ENCODE measurements around the gene ZNF385B. TPM values are rescaled to one million over a fixed set of nuclear protein-coding genes. Genes with fewer than 3 reads are reported as not detected.

ZNF385B gene
- total RNA-seq (ENCODE audit: low replicate concordance), result 22.9 and 35.8 TPM in 2 replicates

DNA sequence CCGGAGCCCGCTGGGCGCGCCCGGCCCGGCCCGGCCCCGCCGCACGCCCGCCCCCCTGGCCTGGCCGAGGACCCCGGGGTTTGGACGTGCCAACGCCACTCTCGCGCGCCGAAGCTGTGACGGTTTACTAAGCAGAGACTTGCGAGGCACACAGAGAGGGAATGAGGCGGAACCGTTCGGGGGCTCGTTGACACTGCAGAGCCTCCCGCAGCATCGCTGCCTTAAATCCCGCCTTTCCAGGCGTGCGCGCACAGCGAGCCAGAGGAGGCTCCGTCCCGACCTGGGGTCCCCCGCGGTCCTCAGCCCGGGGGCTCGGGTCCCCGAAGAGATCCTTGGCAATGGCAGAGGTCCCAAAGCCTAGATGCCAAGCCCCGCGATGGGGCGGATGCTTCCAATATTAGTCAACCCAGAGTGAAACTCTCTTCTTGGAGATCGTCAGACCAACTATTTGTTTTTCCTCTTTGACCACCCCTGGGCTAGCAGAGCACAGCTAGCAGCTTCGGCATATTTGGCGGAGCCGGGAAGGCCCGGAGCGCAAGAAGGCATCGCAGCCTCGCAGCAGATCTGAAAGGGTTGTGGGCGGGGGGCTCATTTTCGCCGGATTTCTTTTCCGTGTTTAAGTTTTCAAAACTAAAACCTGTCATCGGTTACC, at the start of gene ZNF385B:
Gene ZNF385B (minus strand): TSS at position 197 of the 652 bp plus-strand sequence.
- peak within 1 kb of the TSS; percentile 89 for H2AFZ ChIP-seq (replicated peaks)
- H3K9ac ChIP-seq, result peak within 1 kb of the TSS; percentile 55
- H3K27ac Mint-ChIP-seq, result no peak within 1 kb of the TSS
- H3K27ac ChIP-seq, result no peak within 1 kb of the TSS
- no peaks in the 10 kb centered on the region for H3K36me3 Mint-ChIP-seq
- peak; percentile 84 for DNase-seq (ENCODE audit: low spot score)
- peak within 1 kb of the TSS; percentile 99 for H3K4me2 ChIP-seq
- peaks cover 63% of the 10 kb centered on the region for H3K4me1 ChIP-seq
- H3K27me3 ChIP-seq, result peaks cover 34% of the 10 kb centered on the region
- H3K4me3 ChIP-seq, result peak within 1 kb of the TSS; percentile 92
- H3K79me2 ChIP-seq (ENCODE audit: low read depth), result peaks cover 46% of the 10 kb centered on the region
- H4K20me1 ChIP-seq (ENCODE audit: low read depth), result peaks cover 16% of the 10 kb centered on the region
- peak within 1 kb of the TSS; percentile 87 for H3K4me3 Mint-ChIP-seq
- peaks cover 4% of the 10 kb centered on the region for H3K4me1 Mint-ChIP-seq
- H3K27me3 Mint-ChIP-seq (ENCODE audit: insufficient read depth, low read depth), result peaks cover 48% of the 10 kb centered on the region
- H3K36me3 ChIP-seq, result no peaks in the 10 kb centered on the region
- no peaks in the 10 kb centered on the region for H3K9me3 ChIP-seq (ENCODE audit: low read depth)
- no peaks in the 10 kb centered on the region for H3K9me3 Mint-ChIP-seq
- TF ChIP-seq, protein P1, sequence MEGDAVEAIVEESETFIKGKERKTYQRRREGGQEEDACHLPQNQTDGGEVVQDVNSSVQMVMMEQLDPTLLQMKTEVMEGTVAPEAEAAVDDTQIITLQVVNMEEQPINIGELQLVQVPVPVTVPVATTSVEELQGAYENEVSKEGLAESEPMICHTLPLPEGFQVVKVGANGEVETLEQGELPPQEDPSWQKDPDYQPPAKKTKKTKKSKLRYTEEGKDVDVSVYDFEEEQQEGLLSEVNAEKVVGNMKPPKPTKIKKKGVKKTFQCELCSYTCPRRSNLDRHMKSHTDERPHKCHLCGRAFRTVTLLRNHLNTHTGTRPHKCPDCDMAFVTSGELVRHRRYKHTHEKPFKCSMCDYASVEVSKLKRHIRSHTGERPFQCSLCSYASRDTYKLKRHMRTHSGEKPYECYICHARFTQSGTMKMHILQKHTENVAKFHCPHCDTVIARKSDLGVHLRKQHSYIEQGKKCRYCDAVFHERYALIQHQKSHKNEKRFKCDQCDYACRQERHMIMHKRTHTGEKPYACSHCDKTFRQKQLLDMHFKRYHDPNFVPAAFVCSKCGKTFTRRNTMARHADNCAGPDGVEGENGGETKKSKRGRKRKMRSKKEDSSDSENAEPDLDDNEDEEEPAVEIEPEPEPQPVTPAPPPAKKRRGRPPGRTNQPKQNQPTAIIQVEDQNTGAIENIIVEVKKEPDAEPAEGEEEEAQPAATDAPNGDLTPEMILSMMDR (IDR thresholded peaks at IDR 0.05), result no peak
- TF ChIP-seq EZH2 (IDR thresholded peaks at IDR 0.05) (no peak), EZH2phosphoT487 (IDR thresholded peaks at IDR 0.05) (no peak)
- H3F3A ChIP-seq (ENCODE audit: low read depth), result peaks cover 18% of the 10 kb centered on the region

DNA sequence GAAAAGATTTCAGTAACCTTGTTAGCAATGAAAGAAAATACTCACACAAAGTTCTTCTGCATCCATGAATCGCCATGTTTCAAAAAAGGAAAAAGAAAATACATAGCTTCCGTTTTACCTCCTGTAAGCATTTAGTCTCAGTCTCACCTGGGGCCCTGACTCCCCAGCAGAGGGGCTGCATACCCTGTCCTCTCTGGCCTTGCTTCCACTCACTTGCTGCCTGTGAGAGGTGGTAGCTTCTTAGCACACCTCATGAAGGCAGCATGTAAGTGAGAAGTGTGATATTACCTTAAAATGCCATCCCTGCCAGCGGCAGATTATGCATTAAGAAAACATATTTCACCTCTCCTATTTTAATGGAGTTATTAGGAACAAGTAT, 49.3 kb upstream of the ZNF385B start:
- no peak for TF ChIP-seq EZH2 (IDR thresholded peaks at IDR 0.05)
- TF ChIP-seq, protein P1 (IDR thresholded peaks at IDR 0.05), result no peak
- TF ChIP-seq EZH2phosphoT487 (IDR thresholded peaks at IDR 0.05), result no peak
- Histone ChIP-seq H3K9me3 (ENCODE audit: low read depth) (no peaks in the 10 kb centered on the region), H3K36me3 (no peaks in the 10 kb centered on the region), H3F3A (ENCODE audit: low read depth) (no peaks in the 10 kb centered on the region), H4K20me1 (ENCODE audit: low read depth) (no peaks in the 10 kb centered on the region), H2AFZ (replicated peaks) (no peak overlapping the region), H3K4me1 (peaks cover 7% of the 10 kb centered on the region), H3K27ac (no peak overlapping the region), H3K4me2 (no peak overlapping the region), H3K79me2 (ENCODE audit: low read depth) (no peaks in the 10 kb centered on the region), H3K27me3 (no peaks in the 10 kb centered on the region), H3K9ac (no peak overlapping the region), H3K4me3 (no peak overlapping the region)
- H3K27me3 Mint-ChIP-seq (ENCODE audit: insufficient read depth, low read depth), result peaks cover 2% of the 10 kb centered on the region
- H3K4me1 Mint-ChIP-seq, result peaks cover 11% of the 10 kb centered on the region
- H3K36me3 Mint-ChIP-seq, result no peaks in the 10 kb centered on the region
- no peak overlapping the region for H3K27ac Mint-ChIP-seq
- H3K9me3 Mint-ChIP-seq, result no peaks in the 10 kb centered on the region
- DNase-seq (ENCODE audit: low spot score), result no peak
- H3K4me3 Mint-ChIP-seq, result no peak overlapping the region

DNA sequence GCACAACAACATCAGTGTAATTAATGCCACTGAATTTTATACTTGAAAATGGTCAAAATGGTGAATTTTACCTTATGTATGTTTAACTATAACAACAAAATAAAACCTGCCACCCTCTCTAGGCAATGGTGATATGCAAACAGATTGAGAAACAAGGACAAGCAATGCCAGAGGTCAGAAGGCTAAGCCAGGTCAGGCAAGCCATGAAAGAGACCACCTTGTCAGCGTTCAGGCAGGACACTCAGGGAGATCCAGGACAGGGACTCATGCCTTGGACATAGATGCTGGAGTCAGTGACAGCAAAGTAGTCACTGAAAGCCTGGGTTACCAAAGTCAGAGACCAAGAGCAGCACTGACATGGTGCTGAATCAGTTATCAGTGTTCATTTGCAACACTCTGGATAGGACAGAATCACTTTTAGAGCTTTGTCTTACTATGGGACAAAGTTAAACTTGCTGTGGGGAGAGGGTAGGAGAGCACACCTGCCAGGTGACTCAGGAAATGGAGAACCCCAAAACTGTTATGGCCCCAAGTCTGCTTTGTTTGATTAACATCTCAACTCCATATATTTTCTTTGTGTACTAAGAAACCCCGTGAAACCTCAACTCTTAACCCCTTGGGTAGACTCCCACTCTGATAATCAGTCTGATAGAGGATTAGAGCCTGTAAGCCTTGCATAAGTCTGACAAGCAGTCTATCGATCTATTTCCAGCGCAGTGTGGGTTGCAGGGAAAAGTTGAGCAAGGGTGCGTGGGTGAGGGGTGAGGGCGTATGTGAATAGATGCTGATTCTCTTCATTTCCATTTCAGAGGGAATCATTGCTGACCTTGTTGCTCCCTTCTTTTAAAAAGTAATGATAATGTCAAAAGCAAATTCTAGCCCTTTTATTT, 48.7 kb upstream of the ZNF385B start:
- H3K9me3 Mint-ChIP-seq, result no peaks in the 10 kb centered on the region
- DNase-seq (ENCODE audit: low spot score), result no peak
- Histone ChIP-seq H2AFZ (replicated peaks) (no peak overlapping the region), H3K4me3 (no peak overlapping the region), H3K79me2 (ENCODE audit: low read depth) (no peaks in the 10 kb centered on the region), H3K9me3 (ENCODE audit: low read depth) (no peaks in the 10 kb centered on the region), H4K20me1 (ENCODE audit: low read depth) (no peaks in the 10 kb centered on the region), H3K36me3 (no peaks in the 10 kb centered on the region), H3K4me2 (no peak overlapping the region), H3K4me1 (peaks cover 7% of the 10 kb centered on the region), H3K27me3 (no peaks in the 10 kb centered on the region), H3K27ac (no peak overlapping the region), H3K9ac (no peak overlapping the region), H3F3A (ENCODE audit: low read depth) (no peaks in the 10 kb centered on the region)
- H3K36me3 Mint-ChIP-seq, result no peaks in the 10 kb centered on the region
- peaks cover 11% of the 10 kb centered on the region for H3K4me1 Mint-ChIP-seq
- no peak overlapping the region for H3K27ac Mint-ChIP-seq
- TF ChIP-seq, protein P1 (IDR thresholded peaks at IDR 0.05), result no peak
- no peak for TF ChIP-seq EZH2phosphoT487 (IDR thresholded peaks at IDR 0.05)
- no peak for TF ChIP-seq EZH2 (IDR thresholded peaks at IDR 0.05)
- H3K27me3 Mint-ChIP-seq (ENCODE audit: insufficient read depth, low read depth), result peaks cover 2% of the 10 kb centered on the region
- H3K4me3 Mint-ChIP-seq, result no peak overlapping the region

Measured in neural progenitor cell (in vitro differentiated cells).